Measurements from ENCODE around the gene REEP1.

DNA sequence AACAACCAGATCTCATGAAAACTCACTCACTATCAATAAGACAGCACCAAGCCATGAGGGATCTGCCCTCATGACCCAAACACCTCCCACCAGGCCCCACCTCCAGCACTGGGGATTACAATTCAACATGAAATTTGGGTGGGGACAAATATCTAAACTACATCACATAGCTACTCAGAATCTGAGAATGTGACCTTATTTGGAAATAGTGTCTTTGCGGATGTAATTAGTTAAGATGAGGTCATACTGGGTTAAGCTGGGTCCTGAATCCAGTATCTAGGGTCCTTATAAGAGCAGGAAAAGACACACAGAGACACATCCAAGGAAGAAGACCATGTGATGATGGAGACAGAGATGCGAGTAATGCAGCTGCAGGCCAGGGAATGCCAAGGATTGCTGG is 27.5 kb upstream of the REEP1 start:
- TF ChIP-seq POLR2A (conservative IDR thresholded peaks at IDR 0.05) (no peak), ZNF146 (CRISPR knock-in tag; IDR thresholded peaks at IDR 0.05; ENCODE audit: unreplicated experiment) (no peak), KDM1A (IDR thresholded peaks at IDR 0.05) (no peak)
